Measurements from ENCODE around the gene OTOF.
A peak's percentile ranks its signal among the peaks of the same experiment; 100 is the strongest.
"Not testable (repeated sequence)": the region's sequence is repeated elsewhere in the genome, so short reads cannot be mapped to it uniquely, and the experiment has no call there.

OTOF gene

DNA sequence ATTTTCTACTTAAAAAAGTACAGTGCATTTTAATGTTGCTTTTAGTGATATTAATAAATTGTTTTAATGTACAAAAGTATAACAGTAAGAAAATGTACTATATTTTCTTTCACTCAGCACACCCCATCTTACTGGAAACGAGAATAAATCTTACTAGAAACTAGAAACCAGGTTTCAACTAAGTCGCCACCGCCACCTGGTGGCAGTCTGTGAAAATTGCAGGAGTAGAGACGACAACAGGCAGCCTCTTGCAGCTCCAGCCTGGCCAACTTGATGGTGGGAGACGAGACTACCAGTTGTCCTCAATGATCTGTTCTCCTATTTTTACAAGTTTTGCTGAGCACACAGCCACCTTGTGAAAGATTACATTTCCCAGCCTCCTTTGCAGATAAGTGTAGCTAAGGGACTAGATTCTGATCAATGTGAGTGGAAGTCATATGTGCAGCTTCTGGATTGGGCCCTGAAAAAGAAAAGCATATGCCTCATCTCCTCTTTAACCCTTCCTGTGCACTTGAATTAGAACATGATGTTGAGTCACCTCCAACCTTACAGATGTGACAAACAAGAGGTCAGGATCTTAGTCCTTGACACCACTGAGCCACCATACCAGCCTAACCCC is 8.7 kb downstream of the OTOF start:
- peak; percentile 78 for DNase-seq (ENCODE audit: low read depth)
- no peak overlapping the region for H3K4me3 ChIP-seq (ENCODE audit: control insufficient read depth, low read depth, low read length)
- TF ChIP-seq, protein P1, sequence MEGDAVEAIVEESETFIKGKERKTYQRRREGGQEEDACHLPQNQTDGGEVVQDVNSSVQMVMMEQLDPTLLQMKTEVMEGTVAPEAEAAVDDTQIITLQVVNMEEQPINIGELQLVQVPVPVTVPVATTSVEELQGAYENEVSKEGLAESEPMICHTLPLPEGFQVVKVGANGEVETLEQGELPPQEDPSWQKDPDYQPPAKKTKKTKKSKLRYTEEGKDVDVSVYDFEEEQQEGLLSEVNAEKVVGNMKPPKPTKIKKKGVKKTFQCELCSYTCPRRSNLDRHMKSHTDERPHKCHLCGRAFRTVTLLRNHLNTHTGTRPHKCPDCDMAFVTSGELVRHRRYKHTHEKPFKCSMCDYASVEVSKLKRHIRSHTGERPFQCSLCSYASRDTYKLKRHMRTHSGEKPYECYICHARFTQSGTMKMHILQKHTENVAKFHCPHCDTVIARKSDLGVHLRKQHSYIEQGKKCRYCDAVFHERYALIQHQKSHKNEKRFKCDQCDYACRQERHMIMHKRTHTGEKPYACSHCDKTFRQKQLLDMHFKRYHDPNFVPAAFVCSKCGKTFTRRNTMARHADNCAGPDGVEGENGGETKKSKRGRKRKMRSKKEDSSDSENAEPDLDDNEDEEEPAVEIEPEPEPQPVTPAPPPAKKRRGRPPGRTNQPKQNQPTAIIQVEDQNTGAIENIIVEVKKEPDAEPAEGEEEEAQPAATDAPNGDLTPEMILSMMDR (conservative IDR thresholded peaks at IDR 0.05; ENCODE audit: control insufficient read depth, insufficient read depth, low read depth, low read length), result peak; percentile 82

DNA sequence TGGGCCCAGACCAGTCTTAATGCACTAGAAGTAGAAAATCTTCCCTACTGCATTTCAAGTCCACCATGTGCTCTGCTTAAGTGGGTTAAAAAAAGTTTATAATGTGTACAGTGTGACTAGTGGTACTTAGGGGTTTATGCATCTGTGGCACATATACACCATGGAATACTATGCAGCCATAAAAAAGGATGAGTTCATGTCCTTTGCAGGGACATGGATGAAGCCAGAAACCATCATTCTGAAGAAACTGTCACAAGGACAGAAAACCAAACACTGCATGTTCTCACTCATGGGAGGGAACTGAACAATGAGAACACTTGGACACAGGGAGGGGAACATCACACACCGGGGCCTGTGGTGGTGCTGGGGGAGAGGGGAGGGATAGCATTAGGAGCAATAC is 9.4 kb downstream of the OTOF start:
- not testable (repeated sequence) for DNase-seq (ENCODE audit: low read depth)

DNA sequence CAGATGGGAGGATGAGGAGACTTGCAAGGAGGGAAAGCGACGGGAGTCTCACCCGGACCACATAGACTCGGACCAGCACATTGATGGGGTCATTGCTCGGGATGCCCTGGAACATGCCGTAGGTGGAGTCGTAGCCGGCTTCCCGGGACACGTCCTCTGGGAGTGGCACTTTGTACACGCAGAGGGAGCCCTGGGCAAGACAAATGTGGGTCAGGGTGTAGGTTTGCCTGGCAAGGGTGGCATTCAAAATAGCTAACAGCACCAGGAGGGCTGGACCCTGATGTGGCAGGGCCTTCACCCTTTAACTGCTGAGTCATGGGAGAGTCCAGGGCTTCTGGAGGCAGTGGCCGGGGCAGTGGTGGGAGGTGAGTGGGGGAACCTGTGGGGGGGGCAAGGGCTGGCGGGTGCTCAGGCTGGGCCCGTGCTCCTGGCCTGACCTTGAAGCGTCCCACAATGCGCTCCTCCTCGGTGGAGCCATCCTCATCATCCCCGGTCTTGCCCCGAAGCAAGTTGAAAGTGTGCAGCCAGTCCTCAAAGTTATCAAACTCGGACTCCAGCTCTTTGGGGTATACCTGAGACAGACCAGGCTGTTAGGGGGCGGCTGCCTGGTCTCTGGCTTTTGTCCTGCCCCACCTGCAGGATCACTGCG is 11.1 kb downstream of the OTOF start:
- no peak for DNase-seq (ENCODE audit: low read depth)
- TF ChIP-seq, protein P1 (conservative IDR thresholded peaks at IDR 0.05; ENCODE audit: control insufficient read depth, insufficient read depth, low read depth, low read length), result no peak
- no peak overlapping the region for H3K4me3 ChIP-seq (ENCODE audit: control insufficient read depth, low read depth, low read length)

More for the DNA sequence above, 9.4 kb downstream of the OTOF start:
- not testable (repeated sequence) for H3K4me3 ChIP-seq (ENCODE audit: control insufficient read depth, low read depth, low read length)

DNA sequence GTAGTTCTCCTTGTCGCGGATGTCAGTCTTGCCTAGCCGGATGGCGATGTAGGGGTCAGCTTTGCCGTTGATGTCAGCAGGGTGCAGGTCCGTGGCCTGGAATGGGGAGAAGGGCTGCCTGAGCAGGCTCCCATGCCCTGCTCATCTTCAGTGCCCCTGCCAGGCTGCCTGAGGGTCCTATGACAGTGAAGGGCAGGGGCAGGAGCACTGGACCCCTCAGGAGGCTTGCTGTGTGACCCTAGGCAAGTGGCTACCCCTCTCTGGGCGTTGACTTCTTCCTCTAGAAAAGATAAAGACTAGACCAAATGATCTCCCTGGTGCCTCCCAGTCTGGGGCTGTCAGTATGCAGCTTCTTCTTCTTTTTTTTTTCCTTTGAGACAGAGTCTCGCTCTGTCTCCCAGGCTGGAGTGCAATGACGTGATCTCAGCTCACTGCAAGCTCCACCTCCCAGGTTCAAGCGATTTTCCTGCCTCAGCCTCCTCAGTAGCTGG is 11.9 kb downstream of the OTOF start:
- no peak overlapping the region for H3K4me3 ChIP-seq (ENCODE audit: control insufficient read depth, low read depth, low read length)
- no peak for DNase-seq (ENCODE audit: low read depth)
- TF ChIP-seq, protein P1 (conservative IDR thresholded peaks at IDR 0.05; ENCODE audit: control insufficient read depth, insufficient read depth, low read depth, low read length), result no peak

DNA sequence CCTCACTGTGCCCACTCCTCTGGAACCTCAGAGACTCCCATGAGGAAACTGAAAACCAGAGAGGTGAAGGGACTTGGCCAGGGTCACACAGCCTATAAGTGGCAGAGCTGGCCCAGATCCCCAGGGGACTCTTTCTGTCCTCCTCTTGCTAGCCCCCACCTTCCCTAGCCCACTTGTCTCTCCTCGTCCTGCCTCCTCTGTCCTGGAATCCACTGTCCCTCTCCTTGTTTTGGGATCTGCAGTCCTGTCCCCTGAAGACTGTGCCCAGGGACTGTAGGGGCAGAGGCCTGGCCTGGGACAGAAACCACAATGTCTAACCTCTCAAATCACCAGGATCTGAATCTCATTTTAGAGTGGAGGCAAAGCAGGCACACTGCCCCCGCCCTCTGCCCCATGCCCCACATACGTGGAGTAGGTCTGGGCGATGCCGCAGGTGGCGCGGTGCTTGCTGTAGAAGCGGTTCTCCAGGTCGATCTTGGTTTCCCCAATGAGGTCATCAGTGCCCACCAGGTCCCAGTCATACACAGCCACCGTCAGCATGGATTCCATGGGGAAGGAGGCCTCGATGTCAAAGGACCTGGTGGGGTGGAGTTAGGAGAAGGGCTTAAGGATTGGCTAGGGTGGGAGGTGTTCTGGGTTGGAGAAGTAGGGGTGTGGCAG is 12.5 kb downstream of the OTOF start:
- H3K4me3 ChIP-seq (ENCODE audit: control insufficient read depth, low read depth, low read length), result no peak overlapping the region
- TF ChIP-seq, protein P1 (conservative IDR thresholded peaks at IDR 0.05; ENCODE audit: control insufficient read depth, insufficient read depth, low read depth, low read length), result no peak
- DNase-seq (ENCODE audit: low read depth), result no peak

DNA sequence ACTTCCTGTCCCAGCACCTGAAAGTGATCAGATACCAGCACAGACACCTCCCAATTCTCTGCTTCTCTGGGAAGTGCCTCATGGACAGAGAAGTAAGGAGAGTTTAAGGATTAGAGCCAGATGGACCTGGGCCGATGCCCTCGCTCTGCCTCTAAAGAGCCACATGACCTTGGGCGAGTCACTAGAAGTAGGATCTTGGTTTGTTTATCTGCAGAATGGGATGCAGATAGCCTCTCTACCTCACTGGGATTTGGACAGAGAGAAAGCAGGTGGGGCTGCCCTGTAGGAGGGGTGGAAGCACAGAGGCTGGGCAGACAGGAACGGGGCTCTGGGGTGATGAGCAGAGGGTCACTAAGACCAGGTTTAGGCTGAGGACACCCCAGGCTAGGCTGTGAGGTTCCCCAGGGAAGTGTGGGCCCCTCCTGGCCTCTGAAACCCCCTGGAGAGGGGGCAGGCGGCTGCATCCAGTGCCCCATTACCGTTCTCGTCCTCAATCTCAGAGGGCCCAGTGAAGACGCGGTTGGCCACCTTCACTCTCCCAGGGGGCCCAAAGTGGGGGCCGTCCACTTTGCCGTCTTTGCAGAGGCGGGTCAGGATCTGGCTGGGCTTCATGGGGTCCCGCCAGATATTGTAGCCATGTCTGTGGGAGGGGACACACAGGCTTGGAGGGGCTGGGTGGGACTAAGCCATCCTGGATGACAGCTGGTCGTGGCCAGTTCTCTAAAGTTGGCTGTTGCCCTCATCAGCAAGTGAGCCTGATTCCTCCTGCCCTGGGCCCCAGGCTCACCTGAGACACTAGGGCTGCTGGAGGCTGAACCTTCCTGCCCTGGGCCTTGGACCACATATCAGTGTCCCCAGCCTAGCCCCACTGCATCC is 13.3 kb downstream of the OTOF start:
- no peak overlapping the region for H3K4me3 ChIP-seq (ENCODE audit: control insufficient read depth, low read depth, low read length)
- TF ChIP-seq, protein P1 (conservative IDR thresholded peaks at IDR 0.05; ENCODE audit: control insufficient read depth, insufficient read depth, low read depth, low read length), result no peak
- DNase-seq (ENCODE audit: low read depth), result peak; percentile 26
